Retinal pigment epithelial cell (primary cell): Measurements from ENCODE around the gene DNASE1L3.

ENCODE experiments used
- DNase-seq: peaks from one replicate; pipeline ENCODE4 v3.0.0-alpha.2; 2010; ENCODE audit warnings: low read depth
- H3K4me3 ChIP-seq: 2 replicates; pipeline ENCODE4 v1.5.1; 2011; ENCODE audit warnings: mild to moderate bottlenecking, low read length, control low read depth, moderate library complexity
- TF ChIP-seq, protein P1 (sequence below): conservative IDR thresholded peaks from 2 replicates; pipeline ENCODE4 v1.5.1; 2011; ENCODE audit warnings: low read depth, low read length, control low read depth, inconsistent platforms

DNASE1L3 gene, protein sequence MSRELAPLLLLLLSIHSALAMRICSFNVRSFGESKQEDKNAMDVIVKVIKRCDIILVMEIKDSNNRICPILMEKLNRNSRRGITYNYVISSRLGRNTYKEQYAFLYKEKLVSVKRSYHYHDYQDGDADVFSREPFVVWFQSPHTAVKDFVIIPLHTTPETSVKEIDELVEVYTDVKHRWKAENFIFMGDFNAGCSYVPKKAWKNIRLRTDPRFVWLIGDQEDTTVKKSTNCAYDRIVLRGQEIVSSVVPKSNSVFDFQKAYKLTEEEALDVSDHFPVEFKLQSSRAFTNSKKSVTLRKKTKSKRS

DNA sequence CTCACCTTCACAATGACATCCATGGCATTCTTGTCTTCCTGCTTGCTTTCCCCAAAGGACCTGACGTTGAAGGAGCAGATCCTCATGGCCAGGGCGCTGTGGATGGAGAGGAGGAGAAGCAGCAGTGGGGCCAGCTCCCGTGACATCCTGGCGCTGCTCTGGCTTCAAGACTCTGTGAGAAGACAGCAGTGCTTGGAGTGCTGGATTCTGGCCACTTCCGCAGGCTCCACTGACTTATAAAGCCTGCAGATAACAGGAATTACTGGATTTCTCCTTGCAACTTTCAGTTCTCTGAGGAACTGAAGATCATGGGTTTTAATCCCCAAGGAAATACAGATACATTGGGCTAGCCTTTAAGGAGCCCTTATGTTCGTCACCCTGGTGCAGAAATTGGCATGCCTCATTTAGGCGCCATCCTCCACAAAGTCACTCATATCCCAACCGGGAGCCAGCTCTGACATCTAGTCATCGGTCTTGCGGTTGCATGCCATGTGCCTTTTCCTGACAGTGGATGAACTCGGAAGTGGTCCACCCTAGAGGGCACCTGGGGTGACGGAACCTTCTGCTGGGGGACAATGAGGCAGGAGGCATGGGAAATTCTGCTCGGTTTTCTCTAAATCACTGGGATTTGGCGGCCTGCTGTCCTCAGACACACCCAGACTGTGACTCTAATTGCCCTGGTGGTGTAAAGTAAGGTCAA lies at the start of gene DNASE1L3:
Gene DNASE1L3 (minus strand): TSS at position 212 of the 700 bp plus-strand sequence. CDS start 66 bp downstream, at position 146.
- TF ChIP-seq, protein P1, sequence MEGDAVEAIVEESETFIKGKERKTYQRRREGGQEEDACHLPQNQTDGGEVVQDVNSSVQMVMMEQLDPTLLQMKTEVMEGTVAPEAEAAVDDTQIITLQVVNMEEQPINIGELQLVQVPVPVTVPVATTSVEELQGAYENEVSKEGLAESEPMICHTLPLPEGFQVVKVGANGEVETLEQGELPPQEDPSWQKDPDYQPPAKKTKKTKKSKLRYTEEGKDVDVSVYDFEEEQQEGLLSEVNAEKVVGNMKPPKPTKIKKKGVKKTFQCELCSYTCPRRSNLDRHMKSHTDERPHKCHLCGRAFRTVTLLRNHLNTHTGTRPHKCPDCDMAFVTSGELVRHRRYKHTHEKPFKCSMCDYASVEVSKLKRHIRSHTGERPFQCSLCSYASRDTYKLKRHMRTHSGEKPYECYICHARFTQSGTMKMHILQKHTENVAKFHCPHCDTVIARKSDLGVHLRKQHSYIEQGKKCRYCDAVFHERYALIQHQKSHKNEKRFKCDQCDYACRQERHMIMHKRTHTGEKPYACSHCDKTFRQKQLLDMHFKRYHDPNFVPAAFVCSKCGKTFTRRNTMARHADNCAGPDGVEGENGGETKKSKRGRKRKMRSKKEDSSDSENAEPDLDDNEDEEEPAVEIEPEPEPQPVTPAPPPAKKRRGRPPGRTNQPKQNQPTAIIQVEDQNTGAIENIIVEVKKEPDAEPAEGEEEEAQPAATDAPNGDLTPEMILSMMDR, result no peak
- DNase-seq, result no peak
- H3K4me3 ChIP-seq, result no peak within 1 kb of the TSS

DNA sequence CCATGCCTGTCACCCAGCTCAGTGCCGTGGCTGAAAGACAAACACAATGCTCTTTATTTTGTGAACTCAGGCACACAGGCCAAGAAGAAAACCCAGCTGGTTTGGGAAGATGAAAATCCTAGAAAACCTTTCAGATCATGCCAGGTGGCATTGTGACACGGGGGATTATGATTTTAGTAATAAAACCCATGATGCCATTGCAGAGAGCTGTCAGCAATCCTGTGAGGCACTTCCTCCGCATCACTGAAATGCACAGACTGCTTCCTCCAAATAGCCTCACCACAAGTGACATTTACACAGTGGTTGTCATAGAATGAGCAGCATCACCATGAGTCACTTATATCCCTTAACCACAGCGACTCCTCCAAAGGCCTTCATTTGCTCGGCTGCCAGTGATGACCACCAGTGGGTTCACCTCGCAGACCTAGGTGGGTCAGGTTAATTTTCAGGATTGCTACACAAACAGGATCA lies 49.5 kb upstream of the DNASE1L3 start:
- DNase-seq, result no peak
- no peak overlapping the region for H3K4me3 ChIP-seq
- TF ChIP-seq, protein P1, result no peak

DNA sequence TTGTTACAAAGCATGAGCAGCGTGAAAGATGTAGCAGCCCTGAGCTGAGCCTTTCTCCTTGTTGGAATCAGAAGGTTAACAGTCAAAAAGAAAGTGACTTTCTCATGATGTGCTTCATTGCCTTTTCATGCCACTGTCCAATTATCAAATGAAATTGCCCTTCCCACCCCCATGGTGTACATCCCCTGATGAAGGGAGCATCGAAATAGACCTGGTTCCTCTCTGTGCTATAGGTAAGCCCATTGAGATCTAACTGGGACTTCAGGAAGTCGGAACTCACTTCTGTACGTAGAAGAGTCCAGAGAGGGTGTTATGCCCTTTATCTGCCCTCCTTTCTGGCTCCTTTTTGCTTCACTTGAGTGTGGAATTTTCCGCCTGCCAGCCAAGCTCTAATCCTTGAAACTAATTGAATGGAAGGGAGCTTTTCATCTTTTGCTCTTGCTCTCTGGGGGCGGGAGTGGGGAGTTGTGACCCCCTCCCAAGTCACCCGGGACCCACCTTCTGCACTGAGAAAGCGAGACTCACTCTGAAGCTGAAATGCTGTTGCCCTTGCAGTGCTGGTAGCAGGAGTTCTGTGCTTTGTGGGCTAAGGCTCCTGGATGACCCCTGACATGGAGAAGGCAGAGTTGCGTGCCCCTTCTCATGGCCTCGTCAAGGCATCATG lies 47.8 kb upstream of the DNASE1L3 start:
- TF ChIP-seq, protein P1, result no peak
- no peak for DNase-seq
- H3K4me3 ChIP-seq, result no peak overlapping the region

- no peak overlapping the region for H3K4me3 ChIP-seq
- no peak for DNase-seq
- TF ChIP-seq, protein P1, result no peak
Observed at GRCh38 chr3:58256511-58256910, 45.7 kb upstream of the DNASE1L3 start.

DNA sequence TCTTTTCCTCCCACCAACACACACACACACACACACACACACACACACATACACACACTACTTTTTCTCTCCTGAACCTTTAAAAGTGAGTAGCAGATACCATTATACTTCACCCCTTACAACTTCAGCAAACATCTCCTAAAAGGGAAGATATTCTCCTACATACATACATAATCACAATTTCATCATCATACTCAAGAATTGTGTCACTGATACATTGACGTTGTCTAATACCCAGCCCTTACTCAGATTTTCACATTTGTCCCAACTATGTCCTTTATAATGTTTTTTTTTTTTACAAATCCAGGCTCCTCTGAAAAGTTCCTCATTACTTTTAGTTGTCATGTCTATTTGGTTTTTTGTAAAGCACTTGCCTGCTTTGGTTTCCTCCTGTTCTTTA lies 45.3 kb upstream of the DNASE1L3 start:
- TF ChIP-seq, protein P1, result no peak
- H3K4me3 ChIP-seq, result no peak overlapping the region
- DNase-seq, result no peak

- no peak for DNase-seq
- no peak overlapping the region for H3K4me3 ChIP-seq
- TF ChIP-seq, protein P1, result no peak
Observed at GRCh38 chr3:58254144-58254543, 43.4 kb upstream of the DNASE1L3 start.

GRCh38 chr3:58251631-58252035 lies 40.9 kb upstream of the DNASE1L3 start:
- TF ChIP-seq, protein P1, result no peak
- no peak for DNase-seq
- no peak overlapping the region for H3K4me3 ChIP-seq
